GM19025 (cell line): ENCODE results near the gene PREB.

Source experiments
- ATAC-seq: cut with Tn5 transposase; IDR thresholded peaks from one replicate; pipeline ENCODE4 v1.9.1; 2021; ENCODE audit warnings: mild to moderate bottlenecking, low read depth, moderate library complexity; ENCODE audit not compliant: unreplicated experiment

PREB gene

GRCh38 chr2:27152796-27153464 is 18.5 kb upstream of the PREB start:
- no peak for ATAC-seq

- ATAC-seq, result no peak
Observed at GRCh38 chr2:27152102-27152795, 17.8 kb upstream of the PREB start.

- no peak for ATAC-seq
Observed at GRCh38 chr2:27150639-27151230, 16.3 kb upstream of the PREB start.

GRCh38 chr2:27149570-27150405 is 15.4 kb upstream of the PREB start:
- no peak for ATAC-seq

- ATAC-seq, result no peak
Observed at GRCh38 chr2:27148801-27149439, 14.5 kb upstream of the PREB start, which contains the start of gene TCF23. Gene TCF23, plus strand, starts transcription at chr2:27149004. Its CDS starts 130 bp downstream, at chr2:27149134.

- ATAC-seq, result no peak
Observed at GRCh38 chr2:27147935-27148334, 13.5 kb upstream of the PREB start.

- ATAC-seq, result no peak
Observed at GRCh38 chr2:27145682-27146081, 11.2 kb upstream of the PREB start.

GRCh38 chr2:27143285-27143684 is 8.8 kb upstream of the PREB start:
- no peak for ATAC-seq

- no peak for ATAC-seq
Observed at GRCh38 chr2:27139310-27139709, 4.9 kb upstream of the PREB start, which contains the start of gene PRR30. Gene PRR30, minus strand, starts transcription at chr2:27139410. Its CDS starts 1,081 bp downstream, at chr2:27138329.

GRCh38 chr2:27138111-27138510 is 3.7 kb upstream of the PREB start:
- no peak for ATAC-seq

GRCh38 chr2:27137322-27137935 is 3.0 kb upstream of the PREB start:
- ATAC-seq, result no peak

GRCh38 chr2:27136751-27137150 is 2.3 kb upstream of the PREB start:
- ATAC-seq, result no peak

GRCh38 chr2:27135478-27135955 is 1.1 kb upstream of the PREB start:
- ATAC-seq, result no peak

GRCh38 chr2:27134781-27135477 is 493 bp upstream of the PREB start:
- no peak for ATAC-seq

GRCh38 chr2:27133195-27133875 is 1.1 kb downstream of the PREB start:
- ATAC-seq, result no peak

- no peak for ATAC-seq
Observed at GRCh38 chr2:27131429-27131828, 3.0 kb downstream of the PREB start.

- ATAC-seq, result no peak
Observed at GRCh38 chr2:27130396-27130795, 4.0 kb downstream of the PREB start.
